ENCODE measurements around the gene FBXL7. TPM values are rescaled to one million over a fixed set of nuclear protein-coding genes. Genes with fewer than 3 reads are reported as not detected.

Gene FBXL7
- total RNA-seq, 2 experiments from 2014 or later, result not detected

DNA sequence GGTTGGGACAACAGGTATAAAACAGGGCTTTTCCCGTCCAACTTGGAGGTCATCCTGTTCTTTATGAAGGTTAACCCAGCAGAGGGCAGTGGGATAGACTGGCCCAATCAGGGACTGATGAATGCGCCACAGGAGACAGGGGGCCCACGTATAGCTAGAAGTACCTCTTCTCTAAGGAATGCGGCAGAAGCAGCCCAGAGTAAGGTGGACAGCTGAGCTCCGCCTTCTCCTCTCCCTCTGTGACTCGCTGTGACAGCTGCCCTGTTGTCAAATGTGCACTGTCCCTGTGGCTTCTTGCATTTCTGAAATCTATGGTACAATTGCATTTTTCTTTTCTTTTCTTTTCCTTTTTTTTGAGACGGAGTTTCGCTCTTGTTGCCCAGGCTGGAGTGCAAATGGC, 306.6 kb downstream of the FBXL7 start:
- H3K36me3 Mint-ChIP-seq (ENCODE audit: low read depth), result no peaks in the 10 kb centered on the region
- ChIA-PET CTCF (no interaction called here), POLR2A (no interaction called here)
- H3K27me3 Mint-ChIP-seq, result no peaks in the 10 kb centered on the region
- H3K4me3 Mint-ChIP-seq, result no peak overlapping the region
- DNase-seq (no peak), ATAC-seq (no peak)
- peaks cover 8% of the 10 kb centered on the region for H3K9me3 Mint-ChIP-seq
- TF ChIP-seq, protein P1, sequence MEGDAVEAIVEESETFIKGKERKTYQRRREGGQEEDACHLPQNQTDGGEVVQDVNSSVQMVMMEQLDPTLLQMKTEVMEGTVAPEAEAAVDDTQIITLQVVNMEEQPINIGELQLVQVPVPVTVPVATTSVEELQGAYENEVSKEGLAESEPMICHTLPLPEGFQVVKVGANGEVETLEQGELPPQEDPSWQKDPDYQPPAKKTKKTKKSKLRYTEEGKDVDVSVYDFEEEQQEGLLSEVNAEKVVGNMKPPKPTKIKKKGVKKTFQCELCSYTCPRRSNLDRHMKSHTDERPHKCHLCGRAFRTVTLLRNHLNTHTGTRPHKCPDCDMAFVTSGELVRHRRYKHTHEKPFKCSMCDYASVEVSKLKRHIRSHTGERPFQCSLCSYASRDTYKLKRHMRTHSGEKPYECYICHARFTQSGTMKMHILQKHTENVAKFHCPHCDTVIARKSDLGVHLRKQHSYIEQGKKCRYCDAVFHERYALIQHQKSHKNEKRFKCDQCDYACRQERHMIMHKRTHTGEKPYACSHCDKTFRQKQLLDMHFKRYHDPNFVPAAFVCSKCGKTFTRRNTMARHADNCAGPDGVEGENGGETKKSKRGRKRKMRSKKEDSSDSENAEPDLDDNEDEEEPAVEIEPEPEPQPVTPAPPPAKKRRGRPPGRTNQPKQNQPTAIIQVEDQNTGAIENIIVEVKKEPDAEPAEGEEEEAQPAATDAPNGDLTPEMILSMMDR (IDR thresholded peaks at IDR 0.05), result no peak
- H3K27ac Mint-ChIP-seq, result no peak overlapping the region
- H3K4me1 Mint-ChIP-seq (ENCODE audit: low read depth), result no peaks in the 10 kb centered on the region
- intact Hi-C loops (cut with micrococcal nuclease), result no loop called here

DNA sequence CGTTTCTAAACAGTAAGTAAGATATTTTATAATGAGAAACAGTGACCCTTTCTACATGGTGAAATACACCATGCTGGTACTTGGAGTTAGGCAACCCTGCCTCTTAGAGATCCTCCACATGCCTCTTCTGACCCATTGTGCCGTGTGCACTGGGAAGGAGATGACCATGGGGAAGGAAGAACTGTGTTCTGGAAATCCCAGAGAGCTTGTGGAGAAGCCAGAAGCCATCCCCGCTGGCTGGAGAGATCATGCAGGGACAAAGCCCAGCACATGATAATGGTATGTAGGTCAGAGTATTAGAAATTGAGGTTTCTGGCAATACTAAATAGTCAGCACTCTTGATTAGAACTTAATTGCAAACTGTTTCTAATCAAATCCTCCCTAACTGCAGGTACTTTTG, 307.3 kb downstream of the FBXL7 start:
- no peak overlapping the region for H3K27ac Mint-ChIP-seq
- H3K9me3 Mint-ChIP-seq, result peaks cover 8% of the 10 kb centered on the region
- ChIA-PET POLR2A (no interaction called here), CTCF (no interaction called here)
- TF ChIP-seq, protein P1 (IDR thresholded peaks at IDR 0.05), result no peak
- no peaks in the 10 kb centered on the region for H3K36me3 Mint-ChIP-seq (ENCODE audit: low read depth)
- no peak for DNase-seq
- no peaks in the 10 kb centered on the region for H3K27me3 Mint-ChIP-seq
- no peaks in the 10 kb centered on the region for H3K4me1 Mint-ChIP-seq (ENCODE audit: low read depth)
- ATAC-seq, result no peak
- H3K4me3 Mint-ChIP-seq, result no peak overlapping the region
- intact Hi-C loops (cut with micrococcal nuclease), result no loop called here

DNA sequence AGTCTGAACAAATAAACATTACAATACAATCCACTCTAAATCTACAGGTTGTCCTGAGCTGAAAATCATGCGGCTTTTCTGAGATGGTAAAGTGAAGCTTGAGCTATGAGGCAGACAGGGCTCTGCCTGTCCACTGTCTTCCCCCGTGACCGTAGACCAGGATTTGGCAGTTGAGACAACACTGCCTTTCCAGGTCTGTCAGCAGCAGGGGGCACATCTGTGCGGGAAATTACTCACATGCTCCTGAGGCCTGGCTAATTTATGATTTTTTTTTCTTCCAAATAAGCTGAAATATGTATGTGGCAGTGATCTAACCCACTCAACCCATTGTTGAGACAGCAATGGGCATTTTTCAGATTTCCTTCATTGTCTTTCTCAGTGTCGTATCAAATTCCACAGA, 307.9 kb downstream of the FBXL7 start:
- intact Hi-C loops (cut with micrococcal nuclease), result no loop called here
- no peak overlapping the region for H3K27ac Mint-ChIP-seq
- H3K4me3 Mint-ChIP-seq, result no peak overlapping the region
- ChIA-PET CTCF (no interaction called here), POLR2A (no interaction called here)
- H3K9me3 Mint-ChIP-seq, result peaks cover 8% of the 10 kb centered on the region
- H3K36me3 Mint-ChIP-seq (ENCODE audit: low read depth), result no peaks in the 10 kb centered on the region
- no peak for DNase-seq
- no peak for ATAC-seq
- no peaks in the 10 kb centered on the region for H3K4me1 Mint-ChIP-seq (ENCODE audit: low read depth)
- TF ChIP-seq, protein P1 (IDR thresholded peaks at IDR 0.05), result no peak
- H3K27me3 Mint-ChIP-seq, result no peaks in the 10 kb centered on the region

DNA sequence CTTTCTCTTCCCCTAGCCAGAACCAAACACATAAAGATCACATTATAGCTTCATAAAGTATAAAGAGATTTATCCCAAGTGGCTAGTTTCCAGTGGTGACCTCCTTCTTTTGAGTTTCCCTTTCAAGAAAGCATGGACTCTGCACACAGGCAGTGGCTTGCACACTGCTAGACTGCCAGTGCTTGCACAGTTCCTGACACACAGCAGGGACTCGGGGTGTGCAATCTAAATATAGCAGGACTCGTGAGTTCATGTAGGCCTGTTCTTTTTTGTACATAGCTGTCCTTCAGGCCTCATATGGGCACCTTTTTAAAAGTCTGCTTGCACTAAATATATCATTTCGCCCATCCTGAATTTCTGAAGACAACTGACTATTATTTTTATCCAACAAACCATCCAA, 308.6 kb downstream of the FBXL7 start:
- Mint-ChIP-seq H3K27me3 (no peaks in the 10 kb centered on the region), H3K27ac (no peak overlapping the region)
- TF ChIP-seq, protein P1 (IDR thresholded peaks at IDR 0.05), result no peak

DNA sequence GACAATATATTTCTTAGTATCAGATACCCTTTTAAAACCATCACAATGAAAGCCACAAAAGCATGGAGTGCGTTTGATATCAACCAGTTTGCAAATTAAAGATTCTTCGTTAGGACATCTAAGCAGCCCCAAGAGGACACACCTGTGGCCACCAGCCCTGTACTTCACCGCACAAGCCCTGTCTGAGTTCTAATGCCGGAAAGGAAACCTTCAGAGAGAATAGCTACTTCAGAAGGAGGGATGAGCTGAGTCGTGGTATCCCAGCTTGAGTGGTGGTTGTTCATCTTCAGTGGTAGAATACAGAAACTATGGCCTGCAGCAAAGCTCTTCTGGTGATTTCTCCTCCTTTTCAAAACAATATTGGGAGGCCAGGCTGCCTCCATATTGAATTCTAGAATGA, 319.6 kb downstream of the FBXL7 start:
- no peaks in the 10 kb centered on the region for H3K36me3 Mint-ChIP-seq (ENCODE audit: low read depth)

More for the DNA sequence above, 308.6 kb downstream of the FBXL7 start:
- DNase-seq (no peak), ATAC-seq (no peak)
- intact Hi-C loops (cut with micrococcal nuclease), result no loop called here
- Mint-ChIP-seq H3K36me3 (ENCODE audit: low read depth) (no peaks in the 10 kb centered on the region), H3K4me1 (ENCODE audit: low read depth) (no peaks in the 10 kb centered on the region), H3K9me3 (peaks cover 6% of the 10 kb centered on the region), H3K4me3 (no peak overlapping the region)
- ChIA-PET POLR2A (no interaction called here), CTCF (no interaction called here)

More for the DNA sequence above, 319.6 kb downstream of the FBXL7 start:
- CTCF ChIA-PET, result no interaction called here
- POLR2A ChIA-PET, result no interaction called here
- Mint-ChIP-seq H3K4me1 (ENCODE audit: low read depth) (no peaks in the 10 kb centered on the region), H3K9me3 (peaks cover 7% of the 10 kb centered on the region), H3K27me3 (no peaks in the 10 kb centered on the region), H3K27ac (no peak overlapping the region), H3K4me3 (no peak overlapping the region)
- intact Hi-C loops (cut with micrococcal nuclease), result no loop called here
- TF ChIP-seq, protein P1 (IDR thresholded peaks at IDR 0.05), result no peak
- no peak for DNase-seq
- no peak for ATAC-seq
